ENCODE data around the gene PRRG1. TPM values are rescaled to one million over a fixed set of nuclear protein-coding genes. Genes with fewer than 3 reads are reported as not detected.
A peak's percentile ranks its signal among the peaks of the same experiment; 100 is the strongest.
"Not testable (repeated sequence)": the region's sequence is repeated elsewhere in the genome, so short reads cannot be mapped to it uniquely, and the experiment has no call there.

Gene PRRG1
- total RNA-seq, 1 donor from 2014 or later, result 12.9 TPM

- H3K4me1 ChIP-seq, result no peaks in the 10 kb centered on the region
These were observed 71.6 kb downstream of the PRRG1 start for GRCh38 chrX:37420756-37421155.

GRCh38 chrX:37424000-37424429, 74.9 kb downstream of the PRRG1 start:
- Histone ChIP-seq H3K27me3 (ENCODE audit: low read depth) (no peaks in the 10 kb centered on the region), H3K4me3 (no peak overlapping the region), H3K36me3 (no peaks in the 10 kb centered on the region), H3K9me3 (replicated peaks) (no peaks in the 10 kb centered on the region), H3K4me1 (no peaks in the 10 kb centered on the region), H3K27ac (replicated peaks) (peak overlapping the region; percentile 50)
- intact Hi-C loops (cut with micrococcal nuclease), result no loop called here
- no peak for TF ChIP-seq CTCF (IDR thresholded peaks at IDR 0.05; ENCODE audit: borderline replicate concordance)
- DNase-seq, result no peak

More at GRCh38 chrX:37420756-37421155, 71.6 kb downstream of the PRRG1 start:
- no peak for DNase-seq
- TF ChIP-seq CTCF (IDR thresholded peaks at IDR 0.05; ENCODE audit: borderline replicate concordance), result no peak
- Histone ChIP-seq H3K4me3 (no peak overlapping the region), H3K27me3 (ENCODE audit: low read depth) (no peaks in the 10 kb centered on the region), H3K27ac (replicated peaks) (no peak overlapping the region), H3K36me3 (no peaks in the 10 kb centered on the region), H3K9me3 (replicated peaks) (no peaks in the 10 kb centered on the region)
- intact Hi-C loops (cut with micrococcal nuclease), result no loop called here

DNA sequence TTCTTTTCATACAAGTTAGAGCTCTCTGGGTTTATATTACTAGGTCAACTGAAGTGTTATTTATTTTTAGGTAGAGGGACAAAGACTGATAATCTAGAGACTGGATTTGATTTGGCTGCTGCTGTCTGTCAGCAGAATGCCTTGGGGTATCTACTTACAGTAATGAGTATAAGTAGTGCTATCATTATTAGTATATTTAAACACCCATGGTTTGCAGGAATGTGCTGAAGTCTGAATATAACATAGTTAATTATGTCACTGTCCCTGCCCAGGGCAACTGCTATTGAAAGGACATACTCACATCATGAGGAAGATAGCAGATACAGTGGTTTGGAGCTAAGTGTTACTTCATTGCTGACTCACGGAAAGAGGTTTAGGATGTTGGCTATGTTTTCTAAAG, 76.2 kb downstream of the PRRG1 start:
- TF ChIP-seq CTCF (IDR thresholded peaks at IDR 0.05; ENCODE audit: borderline replicate concordance), result no peak
- Histone ChIP-seq H3K4me1 (no peaks in the 10 kb centered on the region), H3K36me3 (no peaks in the 10 kb centered on the region), H3K9me3 (replicated peaks) (no peaks in the 10 kb centered on the region), H3K27ac (replicated peaks) (peak overlapping the region; percentile 50), H3K4me3 (no peak overlapping the region), H3K27me3 (ENCODE audit: low read depth) (no peaks in the 10 kb centered on the region)
- no peak for DNase-seq
- intact Hi-C loops (cut with micrococcal nuclease), result no loop called here

- H3K27me3 ChIP-seq (ENCODE audit: low read depth); H3K36me3 ChIP-seq; intact Hi-C loops (cut with micrococcal nuclease); DNase-seq; H3K4me3 ChIP-seq; H3K27ac ChIP-seq (replicated peaks); H3K9me3 ChIP-seq (replicated peaks); H3K4me1 ChIP-seq: not testable (repeated sequence)
These were observed 79.8 kb downstream of the PRRG1 start for GRCh38 chrX:37428962-37429361.

- intact Hi-C loops (cut with micrococcal nuclease), result no loop called here
These were observed 85.2 kb downstream of the PRRG1 start for GRCh38 chrX:37434362-37434761.

GRCh38 chrX:37437160-37437559, 88.0 kb downstream of the PRRG1 start:
- Histone ChIP-seq H3K9me3 (replicated peaks) (no peaks in the 10 kb centered on the region), H3K4me1 (peaks cover 6% of the 10 kb centered on the region), H3K27me3 (ENCODE audit: low read depth) (no peaks in the 10 kb centered on the region), H3K4me3 (no peak overlapping the region), H3K36me3 (no peaks in the 10 kb centered on the region), H3K27ac (replicated peaks) (no peak overlapping the region)
- intact Hi-C loops (cut with micrococcal nuclease), result no loop called here
- TF ChIP-seq CTCF (IDR thresholded peaks at IDR 0.05; ENCODE audit: borderline replicate concordance), result no peak
- no peak for DNase-seq

More at GRCh38 chrX:37434362-37434761, 85.2 kb downstream of the PRRG1 start:
- no peak overlapping the region for H3K27ac ChIP-seq (replicated peaks)
- no peaks in the 10 kb centered on the region for H3K27me3 ChIP-seq (ENCODE audit: low read depth)
- no peaks in the 10 kb centered on the region for H3K36me3 ChIP-seq
- H3K4me1 ChIP-seq, result peaks cover 6% of the 10 kb centered on the region
- DNase-seq, result no peak
- no peak overlapping the region for H3K4me3 ChIP-seq
- TF ChIP-seq CTCF (IDR thresholded peaks at IDR 0.05; ENCODE audit: borderline replicate concordance), result no peak
- no peaks in the 10 kb centered on the region for H3K9me3 ChIP-seq (replicated peaks)

All from left ventricle myocardium inferior (tissue), 1 donor.